HG03103 (cell line): ENCODE results near the gene FBXO34.
A peak's percentile ranks its signal among the peaks of the same experiment; 100 is the strongest.

Experiments used
- ATAC-seq: cut with Tn5 transposase; IDR thresholded peaks from one replicate; pipeline ENCODE4 v1.9.1; 2021; ENCODE audit warnings: low read depth; ENCODE audit not compliant: unreplicated experiment

FBXO34 gene

GRCh38 chr14:55270832-55271571, at the start of gene FBXO34:
Gene FBXO34 (plus strand): TSS chr14:55271421. CDS start chr14:55350391, 78,970 bp downstream.
- ATAC-seq = peak; percentile 88

- ATAC-seq = no peak
Observed at GRCh38 chr14:55221968-55222367, 49.3 kb upstream of the FBXO34 start.

GRCh38 chr14:55223364-55223763, 47.9 kb upstream of the FBXO34 start:
- ATAC-seq = no peak

- no peak for ATAC-seq
Observed at GRCh38 chr14:55228261-55228660, 43.0 kb upstream of the FBXO34 start.

- ATAC-seq = no peak
Observed at GRCh38 chr14:55233591-55233990, 37.6 kb upstream of the FBXO34 start.

- no peak for ATAC-seq
Observed at GRCh38 chr14:55238019-55238680, 33.1 kb upstream of the FBXO34 start.

- ATAC-seq = no peak
Observed at GRCh38 chr14:55239320-55239719, 31.9 kb upstream of the FBXO34 start.

GRCh38 chr14:55240526-55241178, 30.6 kb upstream of the FBXO34 start:
- ATAC-seq = no peak

GRCh38 chr14:55241673-55242072, 29.5 kb upstream of the FBXO34 start:
- ATAC-seq = no peak

- no peak for ATAC-seq
Observed at GRCh38 chr14:55243386-55243785, 27.8 kb upstream of the FBXO34 start.

- ATAC-seq = no peak
Observed at GRCh38 chr14:55243813-55244212, 27.4 kb upstream of the FBXO34 start.

- no peak for ATAC-seq
Observed at GRCh38 chr14:55245657-55246268, 25.5 kb upstream of the FBXO34 start.

- ATAC-seq = no peak
Observed at GRCh38 chr14:55248411-55248810, 22.8 kb upstream of the FBXO34 start.

GRCh38 chr14:55249423-55249822, 21.8 kb upstream of the FBXO34 start:
- ATAC-seq = no peak

- no peak for ATAC-seq
Observed at GRCh38 chr14:55253276-55253675, 17.9 kb upstream of the FBXO34 start.

- ATAC-seq = no peak
Observed at GRCh38 chr14:55254581-55254980, 16.6 kb upstream of the FBXO34 start.

- no peak for ATAC-seq
Observed at GRCh38 chr14:55255979-55256378, 15.2 kb upstream of the FBXO34 start.

GRCh38 chr14:55256586-55256985, 14.6 kb upstream of the FBXO34 start:
- no peak for ATAC-seq

GRCh38 chr14:55265197-55265596, 6.0 kb upstream of the FBXO34 start:
- ATAC-seq = no peak

- ATAC-seq = no peak
Observed at GRCh38 chr14:55267820-55268219, 3.4 kb upstream of the FBXO34 start.
